HG02798 (cell line): ENCODE measurements around the gene AADAC.
"Not testable (repeated sequence)": the region's sequence is repeated elsewhere in the genome, so short reads cannot be mapped to it uniquely, and the experiment has no call there.

ENCODE experiments used
- ATAC-seq: cut with Tn5 transposase; IDR thresholded peaks from one replicate; pipeline ENCODE4 v1.9.1; 2021; ENCODE audit warnings: mild to moderate bottlenecking; ENCODE audit not compliant: unreplicated experiment, poor library complexity

AADAC gene, protein sequence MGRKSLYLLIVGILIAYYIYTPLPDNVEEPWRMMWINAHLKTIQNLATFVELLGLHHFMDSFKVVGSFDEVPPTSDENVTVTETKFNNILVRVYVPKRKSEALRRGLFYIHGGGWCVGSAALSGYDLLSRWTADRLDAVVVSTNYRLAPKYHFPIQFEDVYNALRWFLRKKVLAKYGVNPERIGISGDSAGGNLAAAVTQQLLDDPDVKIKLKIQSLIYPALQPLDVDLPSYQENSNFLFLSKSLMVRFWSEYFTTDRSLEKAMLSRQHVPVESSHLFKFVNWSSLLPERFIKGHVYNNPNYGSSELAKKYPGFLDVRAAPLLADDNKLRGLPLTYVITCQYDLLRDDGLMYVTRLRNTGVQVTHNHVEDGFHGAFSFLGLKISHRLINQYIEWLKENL

DNA sequence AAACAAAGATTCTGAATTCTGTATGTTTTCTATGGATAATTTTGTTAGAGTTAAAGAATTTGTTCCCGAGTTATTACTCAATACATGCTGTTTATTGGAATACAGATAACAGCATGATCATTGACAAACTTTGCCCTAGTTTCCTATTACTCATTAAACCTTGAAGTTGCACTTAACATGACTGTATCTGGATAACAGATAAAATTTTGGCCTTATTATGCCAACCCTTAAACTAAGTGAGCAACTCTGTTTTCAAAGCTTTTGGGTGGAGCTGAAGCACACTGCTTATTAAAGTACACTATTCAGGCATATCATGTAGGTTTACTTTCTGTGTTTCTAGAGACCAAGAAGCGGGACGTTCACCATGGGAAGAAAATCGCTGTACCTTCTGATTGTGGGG is at the start of gene AADAC:
Gene AADAC (plus strand): TSS at position 318 of the 400 bp plus-strand sequence. CDS start 47 bp downstream, at position 365.
- no peak for ATAC-seq

DNA sequence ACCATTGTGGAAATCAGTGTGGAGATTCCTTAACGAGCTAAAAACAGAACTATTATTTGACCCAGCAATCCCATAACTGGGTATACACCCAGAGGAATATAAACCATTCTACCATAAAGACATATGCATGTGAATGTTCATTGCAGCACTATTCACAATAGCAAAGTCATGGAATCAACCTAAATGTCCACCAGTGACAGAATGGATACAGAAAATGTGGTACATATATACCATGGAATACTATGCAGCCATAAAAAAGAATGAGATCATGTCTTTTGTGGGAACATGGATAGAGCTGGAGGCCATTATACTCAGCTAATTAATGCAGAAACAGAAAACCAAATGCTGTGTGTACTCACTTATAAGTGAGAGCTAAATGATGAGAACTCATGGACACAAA is 49.2 kb upstream of the AADAC start:
- ATAC-seq: not testable (repeated sequence)

DNA sequence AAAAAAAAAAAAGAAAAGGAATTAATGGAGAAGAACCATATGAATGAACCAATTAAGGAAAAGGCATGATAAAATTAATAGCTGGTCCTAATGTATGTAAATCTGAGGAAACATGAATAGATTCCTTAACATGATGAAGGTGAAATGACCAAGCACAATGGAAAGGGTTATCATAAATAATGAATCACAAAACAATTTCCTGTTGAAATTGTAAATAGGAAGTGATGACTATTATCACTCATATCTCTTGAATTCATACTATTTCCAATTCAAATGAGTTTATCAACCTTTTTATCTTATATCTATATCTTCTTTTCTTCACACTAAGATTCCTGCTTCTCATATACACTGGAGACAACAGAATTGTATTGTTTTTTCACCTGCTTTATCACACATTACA is 48.2 kb upstream of the AADAC start:
- ATAC-seq: no peak

DNA sequence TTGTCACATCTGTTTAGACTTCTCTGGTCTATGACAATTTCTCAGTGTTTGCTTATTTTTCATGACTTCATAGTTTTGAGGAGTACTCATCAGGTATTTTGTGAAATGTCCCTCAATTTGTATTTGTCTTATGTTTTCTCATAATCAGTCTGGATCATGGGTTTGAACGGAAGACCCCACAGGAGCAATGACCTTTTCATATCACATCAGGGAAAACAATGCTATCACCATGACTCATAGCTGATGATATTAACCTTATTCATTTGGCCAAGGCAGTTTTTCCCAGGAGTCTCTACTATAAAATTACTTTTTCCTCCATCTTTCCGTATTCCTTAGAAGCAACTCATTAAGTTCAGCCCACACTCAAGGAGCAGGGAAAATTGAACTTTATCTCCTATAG is 47.5 kb upstream of the AADAC start:
- ATAC-seq: no peak

DNA sequence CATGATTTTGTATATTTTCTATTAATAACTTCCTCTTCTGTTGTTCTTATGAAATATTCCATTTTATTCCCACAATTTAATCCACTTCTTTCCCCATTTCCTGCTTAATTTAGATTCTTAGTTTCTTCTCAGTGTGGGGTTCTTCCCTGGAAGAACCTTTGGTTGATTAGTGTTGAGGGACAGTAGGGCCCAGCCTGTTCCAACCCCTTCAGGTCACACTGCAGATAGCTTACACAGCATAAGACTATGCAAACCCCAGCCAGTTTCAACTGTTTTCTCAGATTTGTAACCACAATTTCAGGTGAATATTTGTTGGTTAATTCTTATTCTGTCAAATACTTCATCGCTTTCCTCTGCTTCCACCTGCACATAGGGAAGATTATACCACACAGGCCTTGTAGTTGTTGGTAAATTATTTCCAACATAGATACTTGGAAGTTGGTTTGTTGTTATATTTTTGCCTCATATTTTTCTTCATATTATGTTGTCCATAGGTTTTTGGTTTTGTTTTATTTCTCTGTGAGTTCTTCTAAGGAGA is 45.5 kb upstream of the AADAC start:
- no peak for ATAC-seq

DNA sequence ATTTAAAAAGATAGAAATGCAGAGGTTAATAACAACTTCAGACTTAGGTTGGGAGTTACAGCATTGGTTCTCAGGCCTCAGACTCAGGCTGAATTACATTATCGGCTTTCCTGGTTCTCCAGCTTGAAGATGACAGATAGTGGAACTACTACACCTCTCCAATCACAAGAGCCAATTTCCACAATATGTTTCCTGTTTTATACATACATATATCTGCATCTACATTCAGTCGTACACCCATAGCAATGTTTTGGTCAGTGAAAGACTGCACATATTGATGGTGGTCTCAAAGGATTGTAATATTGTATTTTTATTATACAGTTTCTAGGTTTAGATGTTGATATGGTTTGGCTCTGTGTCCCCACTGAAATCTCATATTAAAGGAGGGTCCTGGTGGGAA is 44.7 kb upstream of the AADAC start:
- ATAC-seq: no peak

DNA sequence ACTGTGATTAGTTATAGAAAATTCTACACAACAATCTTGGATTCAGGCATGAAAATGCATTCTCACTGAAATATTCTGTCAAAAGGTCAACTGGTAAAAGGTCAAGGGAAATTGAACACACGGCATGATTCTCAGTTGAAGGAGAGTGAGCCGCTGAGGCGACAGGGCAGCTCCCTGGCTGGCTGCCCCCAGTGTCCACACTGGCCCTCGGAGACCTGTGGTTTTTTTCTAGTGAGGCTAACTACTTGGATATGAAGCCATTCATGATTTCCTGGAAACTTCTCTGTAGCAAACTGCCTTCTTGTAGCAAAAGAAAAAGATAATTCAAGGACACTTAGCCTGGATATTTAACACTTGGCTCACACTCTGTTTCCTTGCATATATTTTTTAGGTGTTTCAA is 43.0 kb upstream of the AADAC start:
- no peak for ATAC-seq

DNA sequence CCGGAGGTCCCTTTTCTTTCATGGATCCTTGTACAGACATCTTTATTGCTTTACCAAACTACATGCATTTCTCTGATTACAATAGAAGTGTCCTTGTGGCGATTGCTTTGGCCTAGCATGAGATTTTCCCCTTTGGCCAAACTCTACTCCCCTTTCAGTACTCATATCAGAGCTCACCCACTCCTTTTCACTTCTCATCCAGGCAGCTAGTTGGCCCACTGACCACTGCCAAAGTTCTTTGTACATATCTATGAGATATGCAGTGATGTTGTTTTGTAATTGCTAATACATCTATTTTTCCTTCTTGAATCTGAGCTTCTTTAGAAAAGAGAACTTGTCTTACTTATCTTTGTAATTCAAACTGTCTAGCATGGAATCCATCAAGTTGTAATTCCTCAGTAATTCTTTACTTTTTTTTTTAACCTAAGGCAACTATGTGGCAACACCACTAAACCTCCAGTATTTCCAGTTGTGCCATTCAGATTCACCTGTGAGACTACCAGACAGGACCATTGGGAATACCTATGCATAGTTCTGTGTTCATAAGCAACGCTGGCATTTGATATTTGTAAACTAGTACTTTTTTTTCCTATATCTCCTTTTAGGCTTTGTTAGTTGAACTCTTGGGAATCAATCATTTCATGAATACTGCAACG is 41.0 kb upstream of the AADAC start:
- ATAC-seq: no peak

DNA sequence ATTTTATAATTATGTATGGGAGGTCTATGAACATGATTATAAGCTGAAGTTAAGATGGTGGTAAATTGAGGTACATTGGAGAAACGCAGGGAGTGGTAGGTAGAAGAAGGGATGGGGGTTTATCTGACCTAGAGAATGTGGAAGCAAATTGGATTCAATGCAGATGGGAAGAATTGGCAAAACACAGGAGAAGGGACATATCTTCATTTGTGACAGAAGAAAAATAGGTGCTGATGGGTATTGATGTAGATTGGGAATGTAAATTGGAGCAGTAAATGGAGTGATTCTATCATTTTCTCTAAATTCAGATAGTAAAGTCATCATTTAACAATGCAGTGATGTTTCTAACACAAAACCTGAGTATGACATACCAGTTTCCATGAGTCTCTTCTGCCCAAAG is 39.7 kb upstream of the AADAC start:
- ATAC-seq: no peak

DNA sequence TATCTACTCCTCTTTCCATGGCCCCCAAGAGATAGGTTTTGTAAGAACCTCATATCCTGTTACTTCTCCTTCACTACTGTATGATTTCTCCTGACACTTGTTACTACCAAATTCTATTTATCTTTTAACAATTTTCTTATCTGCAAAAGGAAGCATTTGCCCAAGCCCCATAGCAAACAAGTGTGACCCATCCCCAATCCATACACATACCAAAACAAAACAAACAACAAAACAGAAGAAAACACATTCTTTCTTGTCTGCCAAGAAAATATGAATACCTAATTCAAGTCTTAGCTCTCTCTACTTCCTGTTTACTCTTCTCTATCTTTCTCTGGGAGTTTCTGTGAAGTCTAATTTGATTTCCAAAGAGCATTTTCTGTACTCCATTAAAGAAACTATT is 39.0 kb upstream of the AADAC start:
- no peak for ATAC-seq

DNA sequence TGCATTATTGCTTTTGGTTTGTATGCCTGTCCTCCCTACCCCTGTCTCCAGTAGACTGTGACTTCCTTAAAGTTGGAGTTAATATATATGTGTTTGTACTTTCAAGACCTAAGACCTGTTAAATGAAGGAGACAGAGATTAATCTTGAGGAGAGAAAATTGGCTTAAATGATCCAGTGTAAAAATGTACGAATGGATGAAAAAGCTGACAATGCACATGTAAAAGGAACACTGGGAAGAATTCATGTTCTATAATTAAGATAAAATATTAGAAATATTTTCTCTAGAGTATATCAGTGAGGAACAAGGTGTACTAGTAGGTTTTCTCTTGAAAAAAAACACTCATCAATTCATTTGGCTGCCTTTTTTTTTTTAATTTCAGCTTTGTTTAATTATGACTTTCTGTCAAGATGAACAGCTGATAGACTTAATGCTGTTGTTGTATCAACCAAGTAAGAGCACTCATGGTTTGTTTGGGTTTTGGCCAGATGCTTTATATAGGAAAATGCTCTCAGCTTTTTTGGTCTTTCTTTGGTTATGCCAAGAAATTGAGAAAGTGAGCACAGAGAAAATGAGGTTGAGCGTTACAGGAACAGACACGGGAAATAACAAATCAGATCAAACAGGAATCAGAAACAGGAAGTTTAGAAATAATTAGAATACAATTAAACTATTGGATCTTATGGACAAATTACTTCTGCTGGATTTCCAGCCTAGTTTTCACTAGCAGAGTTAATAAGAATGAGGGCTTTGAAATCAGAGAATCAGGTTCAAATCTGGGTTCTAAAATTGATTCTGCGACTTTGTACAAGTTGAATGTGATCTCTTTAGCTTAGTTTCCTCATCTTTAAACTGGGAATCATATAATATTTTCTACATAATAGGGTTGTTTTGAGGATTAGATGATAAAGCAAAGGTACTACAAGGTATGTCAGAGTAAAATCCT is 38.3 kb upstream of the AADAC start:
- ATAC-seq: no peak

DNA sequence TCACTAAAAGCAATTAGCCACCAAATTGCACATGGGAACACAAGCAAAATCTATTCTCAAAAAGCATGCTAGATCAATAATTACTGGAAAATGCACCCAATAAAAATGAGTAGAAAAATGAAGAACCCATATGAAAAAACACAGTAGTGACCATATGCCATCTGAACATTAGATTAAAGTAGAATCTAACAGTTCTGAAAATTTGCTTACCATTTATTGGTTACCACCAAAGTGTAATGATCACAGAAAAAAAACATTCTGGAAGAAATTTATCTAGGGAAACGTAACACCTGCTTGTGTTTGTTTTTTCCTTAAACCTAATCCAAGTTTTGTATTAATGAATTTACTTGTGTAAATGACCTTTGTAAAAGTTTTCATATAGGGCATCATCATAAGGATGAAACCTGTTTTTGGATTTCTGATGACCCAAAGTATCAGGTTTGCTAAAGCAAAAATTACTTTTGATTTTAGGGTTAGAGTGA is 37.6 kb upstream of the AADAC start:
- no peak for ATAC-seq

DNA sequence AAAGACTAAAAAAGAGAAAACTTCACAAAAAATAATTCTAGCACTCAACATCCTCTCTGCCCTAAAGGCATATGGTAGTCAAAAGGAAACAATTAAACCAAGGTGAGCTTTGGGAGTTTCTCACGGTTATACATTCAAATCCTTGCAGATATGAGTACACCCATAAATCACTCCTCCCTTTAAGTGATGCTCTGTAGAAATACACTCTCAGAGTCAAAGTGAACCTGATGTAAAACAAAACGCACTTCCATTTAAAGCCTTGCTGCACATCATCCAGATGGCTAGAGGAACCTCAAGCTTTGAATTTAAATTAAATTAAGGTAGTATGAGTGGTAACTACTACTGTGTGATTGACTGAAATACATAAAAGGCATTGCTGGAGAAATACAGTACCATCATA is 36.0 kb upstream of the AADAC start:
- no peak for ATAC-seq

DNA sequence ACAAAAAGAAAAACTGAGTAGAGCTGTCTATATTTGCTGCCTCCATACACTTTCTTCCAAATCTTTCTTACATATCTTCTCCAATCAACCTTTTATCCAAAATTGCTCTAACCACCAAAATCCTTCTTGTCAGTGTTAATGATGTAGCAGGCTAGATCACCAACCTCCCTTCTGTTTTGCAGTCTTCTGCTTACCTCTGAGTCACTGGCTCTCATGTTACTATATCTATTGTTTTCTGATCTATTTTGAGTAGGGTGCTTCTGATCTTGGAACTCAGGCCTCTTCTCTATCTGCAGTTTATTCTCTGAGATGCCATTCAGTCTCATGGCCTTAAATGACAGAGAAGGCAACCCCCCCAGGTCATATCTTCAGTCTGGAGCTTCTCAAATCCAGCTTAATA is 26.3 kb upstream of the AADAC start:
- ATAC-seq: no peak

DNA sequence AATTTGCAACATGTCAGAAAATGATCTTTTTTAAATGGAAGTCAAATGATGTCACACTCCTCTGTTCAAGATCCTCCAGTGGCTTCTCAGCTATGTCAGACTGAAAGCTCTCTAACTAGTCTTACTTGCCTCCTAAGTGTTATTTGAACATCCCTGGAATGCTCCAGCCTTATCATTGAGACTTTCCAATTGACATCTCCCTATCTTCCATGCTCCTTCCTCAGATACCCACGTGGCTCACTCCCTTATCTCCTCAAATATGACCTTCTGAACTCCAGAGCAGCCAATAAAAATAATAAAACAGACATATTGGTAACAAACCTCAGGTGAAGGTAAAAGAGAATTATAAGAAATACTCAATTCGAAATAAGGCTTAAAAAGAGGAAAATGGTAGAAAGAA is 25.5 kb upstream of the AADAC start:
- no peak for ATAC-seq

DNA sequence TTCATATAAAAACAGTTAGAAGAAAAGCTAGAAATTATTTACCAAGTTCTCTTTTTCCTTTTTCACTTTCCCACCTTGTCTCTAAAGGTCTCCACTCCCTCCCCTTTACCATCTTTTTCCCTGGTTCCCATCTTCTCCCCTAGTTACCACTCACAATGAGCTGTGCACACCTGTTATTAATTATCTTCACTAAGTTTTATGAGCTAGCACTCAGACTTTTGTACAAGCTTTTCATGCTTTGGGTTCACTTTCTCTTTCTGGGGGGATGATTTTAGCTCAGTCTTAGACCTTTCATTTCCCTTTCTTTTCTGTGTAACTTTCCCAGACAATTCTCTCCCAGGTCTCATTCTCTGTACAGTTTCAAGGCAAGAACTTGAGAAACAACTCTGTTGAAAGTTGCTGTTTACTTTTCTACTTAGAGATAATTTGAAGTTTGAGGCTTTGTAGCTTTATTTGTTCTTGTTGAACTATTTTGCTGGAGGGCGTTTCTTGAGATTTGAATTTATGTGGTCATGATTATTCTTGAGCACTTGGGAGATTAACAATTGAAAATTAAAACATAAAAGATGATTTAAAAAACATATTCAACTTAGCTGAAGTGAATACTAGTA is 24.0 kb upstream of the AADAC start:
- no peak for ATAC-seq

DNA sequence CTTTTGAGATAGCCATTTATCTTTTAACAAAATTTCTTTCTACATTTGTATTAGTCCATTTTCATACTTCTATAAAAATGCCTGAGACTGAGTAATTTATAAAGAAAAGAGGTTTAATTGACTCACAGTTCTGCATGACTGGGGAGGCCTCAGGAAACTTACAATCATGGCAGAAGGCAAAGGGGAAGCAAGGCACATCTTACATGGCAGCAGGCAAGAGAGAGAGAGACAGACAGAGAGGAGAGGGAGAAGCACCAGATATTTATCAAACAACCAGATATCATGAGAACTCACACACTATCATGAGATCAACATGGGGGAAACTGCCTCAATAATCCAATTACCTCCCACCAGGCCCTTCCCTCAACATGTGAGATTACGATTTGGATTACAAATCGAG is 23.2 kb upstream of the AADAC start:
- ATAC-seq: not testable (repeated sequence)

DNA sequence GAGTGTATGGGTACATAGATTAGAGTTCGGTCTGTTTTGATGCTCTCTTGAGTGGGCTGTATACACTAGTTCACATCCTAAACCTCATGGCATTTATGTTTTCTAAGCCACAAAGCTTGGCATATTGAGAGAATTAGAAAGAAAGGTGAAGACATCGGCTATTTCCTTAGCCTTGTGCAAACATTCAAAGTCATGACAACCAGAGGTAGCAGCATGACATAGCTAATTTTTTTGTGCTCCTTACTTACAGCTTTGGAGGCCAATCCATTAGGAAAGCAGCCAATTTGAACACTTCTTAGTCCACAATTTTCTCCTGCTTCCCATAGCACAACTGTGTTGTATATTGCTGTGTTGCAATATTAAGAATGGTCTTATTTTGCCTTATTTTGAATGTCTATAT is 21.5 kb upstream of the AADAC start:
- no peak for ATAC-seq

DNA sequence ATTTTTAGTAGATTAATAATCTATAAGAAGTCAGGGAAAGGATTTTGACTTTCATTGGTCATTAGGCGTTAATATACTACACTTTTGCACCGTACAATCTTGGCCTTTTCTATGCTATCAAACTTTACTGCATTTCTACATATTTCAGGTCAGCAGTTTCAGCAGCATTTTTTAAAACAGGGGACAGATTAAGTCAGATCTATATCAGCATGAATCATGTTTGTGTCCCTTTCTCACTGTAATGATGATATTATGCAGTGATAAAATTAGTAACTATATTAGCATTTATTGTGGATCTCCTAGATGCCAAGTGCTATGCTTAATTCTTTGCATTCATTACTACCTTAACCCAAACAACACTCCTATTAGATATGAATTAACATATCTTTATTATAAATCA is 20.3 kb upstream of the AADAC start:
- no peak for ATAC-seq

DNA sequence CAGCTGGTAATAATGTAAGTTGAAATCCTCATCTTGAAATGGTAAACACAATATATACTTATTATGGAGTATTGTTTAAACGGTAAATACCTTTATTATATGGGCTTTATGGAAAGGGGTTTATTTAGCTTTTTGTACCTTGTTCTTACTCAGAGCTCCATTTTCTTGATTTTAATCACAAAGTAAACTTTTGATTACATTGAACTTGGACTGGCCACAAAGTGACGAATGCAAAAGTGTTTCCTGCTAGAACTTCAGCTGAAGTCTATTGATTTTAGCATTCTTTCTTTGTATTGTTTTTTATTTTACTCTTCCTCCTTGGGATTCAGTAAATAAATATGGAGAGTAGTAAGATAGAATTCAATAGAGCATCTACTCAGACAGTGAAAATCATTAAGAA is 19.8 kb upstream of the AADAC start:
- ATAC-seq: no peak
